Measurements from ENCODE around the gene PECR. TPM values are rescaled to one million over a fixed set of nuclear protein-coding genes. Genes with fewer than 3 reads are reported as not detected.

PECR gene
- total and polyA plus RNA-seq, 9 of the 15 experiments (the other 6 are each of a cell fraction or from before 2014, with no cell fraction given), result 1.1 to 10.3 (median 8.2) TPM

GRCh38 chr2:216108967-216109921 is 27.6 kb upstream of the PECR start, which contains the start of gene XRCC5 (continued):
- TF ChIP-seq REST (IDR thresholded peaks at IDR 0.05; ENCODE audit: borderline replicate concordance), result no peak
- no peak for TF ChIP-seq REST (CRISPR knock-in tag; IDR thresholded peaks at IDR 0.05; ENCODE audit: low read depth)
- no peak for TF ChIP-seq ZNF449 (CRISPR knock-in tag; IDR thresholded peaks at IDR 0.05)
- TF ChIP-seq ZNF311 (CRISPR knock-in tag; IDR thresholded peaks at IDR 0.05), result no peak
- no peak for TF ChIP-seq ZSCAN29 (IDR thresholded peaks at IDR 0.05)
- TF ChIP-seq ZNF717 (CRISPR knock-in tag; IDR thresholded peaks at IDR 0.05), result no peak
- no peak for TF ChIP-seq ZNF764 (CRISPR knock-in tag; IDR thresholded peaks at IDR 0.05; ENCODE audit: low read depth)
- TF ChIP-seq KDM4B (IDR thresholded peaks at IDR 0.05; ENCODE audit: borderline replicate concordance in 2 of 2, low read depth in 1 of 2), result peak in 1 of 2 experiments; percentile 80; a peak in 2 of 4 replicates
- TF ChIP-seq MBD2 (IDR thresholded peaks at IDR 0.05; ENCODE audit: borderline replicate concordance, low read depth), result no peak
- TF ChIP-seq ZFP30 (CRISPR knock-in tag; IDR thresholded peaks at IDR 0.05; ENCODE audit: borderline replicate concordance), result no peak
- TF ChIP-seq ARID4B (CRISPR knock-in tag; IDR thresholded peaks at IDR 0.05), result no peak
